Suprapubic skin (tissue), 4 donors: ENCODE results near the gene SNRPA1.

Experiments
- EP300 ChIP-seq: sonication (generic); formaldehyde crosslinking; IDR thresholded peaks from one replicate; pipeline ENCODE4 v1.6.1; 2017; ENCODE audit warnings: antibody characterized with exemption
- POLR2A ChIP-seq, 2 donors: fragments of 450-650 bp; IDR thresholded peaks; one replicate each; pipeline ENCODE4 v1.6.1; 2017; ENCODE audit warnings: antibody characterized with exemption in 2 of 2, mild to moderate bottlenecking in 2 of 2, moderate library complexity in 2 of 2
- POLR2AphosphoS5 ChIP-seq, 3 donors: sonication (generic); formaldehyde crosslinking; IDR thresholded peaks; one replicate each; pipeline ENCODE4 v1.6.1; 2017; ENCODE audit warnings: antibody characterized with exemption in 3 of 3
- TF ChIP-seq, protein P1 (sequence below), 2 donors: fragments of 200-600 bp in 1 of 2; fragments of 450-650 bp in 1 of 2; sonication (generic) in 1 of 2; IDR thresholded peaks; one replicate each; pipeline ENCODE4 v1.5.1; 2016 to 2019; ENCODE audit warnings: antibody characterized with exemption in 2 of 2, mild to moderate bottlenecking in 1 of 2, moderate library complexity in 1 of 2

DNA sequence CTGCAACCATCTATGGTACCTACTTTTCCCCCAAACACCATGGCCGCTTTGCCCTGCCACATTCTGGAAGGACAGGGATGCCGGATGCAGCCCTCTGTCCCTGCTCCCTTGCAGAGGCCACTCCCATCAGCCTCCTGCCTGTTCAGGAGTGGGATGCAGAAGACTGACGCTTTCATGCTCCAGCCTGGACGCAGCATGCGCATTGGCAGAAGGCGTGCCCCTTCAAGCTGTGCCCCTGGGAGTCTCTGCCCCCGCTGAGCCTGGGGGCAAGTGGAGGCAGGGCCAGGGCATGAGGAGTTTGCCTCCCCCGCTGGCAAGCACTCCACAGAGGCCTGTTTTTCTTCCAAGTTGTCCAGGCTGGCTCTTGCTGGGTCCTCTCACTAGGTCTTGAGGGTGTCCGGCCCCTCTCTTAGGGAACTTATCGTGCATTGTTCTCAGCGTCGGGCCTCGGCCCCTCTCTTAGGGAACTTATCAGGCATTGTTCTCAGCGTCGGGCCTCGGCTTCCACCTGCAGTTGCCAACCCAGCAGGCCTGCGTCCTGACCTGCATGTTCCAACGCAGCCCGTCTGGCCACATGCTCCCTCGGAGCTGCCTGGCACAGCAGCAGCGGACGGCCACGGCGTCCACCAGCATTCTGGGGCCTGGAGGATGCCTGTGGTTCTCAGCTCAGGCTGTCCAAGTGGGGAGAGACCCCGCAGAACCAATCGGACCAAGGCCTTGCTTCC, 14.6 kb upstream of the SNRPA1 start:
- TF ChIP-seq POLR2AphosphoS5 (IDR thresholded peaks at IDR 0.05) = no peak
- TF ChIP-seq, protein P1, sequence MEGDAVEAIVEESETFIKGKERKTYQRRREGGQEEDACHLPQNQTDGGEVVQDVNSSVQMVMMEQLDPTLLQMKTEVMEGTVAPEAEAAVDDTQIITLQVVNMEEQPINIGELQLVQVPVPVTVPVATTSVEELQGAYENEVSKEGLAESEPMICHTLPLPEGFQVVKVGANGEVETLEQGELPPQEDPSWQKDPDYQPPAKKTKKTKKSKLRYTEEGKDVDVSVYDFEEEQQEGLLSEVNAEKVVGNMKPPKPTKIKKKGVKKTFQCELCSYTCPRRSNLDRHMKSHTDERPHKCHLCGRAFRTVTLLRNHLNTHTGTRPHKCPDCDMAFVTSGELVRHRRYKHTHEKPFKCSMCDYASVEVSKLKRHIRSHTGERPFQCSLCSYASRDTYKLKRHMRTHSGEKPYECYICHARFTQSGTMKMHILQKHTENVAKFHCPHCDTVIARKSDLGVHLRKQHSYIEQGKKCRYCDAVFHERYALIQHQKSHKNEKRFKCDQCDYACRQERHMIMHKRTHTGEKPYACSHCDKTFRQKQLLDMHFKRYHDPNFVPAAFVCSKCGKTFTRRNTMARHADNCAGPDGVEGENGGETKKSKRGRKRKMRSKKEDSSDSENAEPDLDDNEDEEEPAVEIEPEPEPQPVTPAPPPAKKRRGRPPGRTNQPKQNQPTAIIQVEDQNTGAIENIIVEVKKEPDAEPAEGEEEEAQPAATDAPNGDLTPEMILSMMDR (IDR thresholded peaks at IDR 0.05) = no peak
- no peak for TF ChIP-seq POLR2A (IDR thresholded peaks at IDR 0.05)
- TF ChIP-seq EP300 = no peak
